ENCODE measurements around the gene DRP2. TPM values are rescaled to one million over a fixed set of nuclear protein-coding genes. Genes with fewer than 3 reads are reported as not detected.

Gene DRP2
- total RNA-seq, 3 donors from 2014 or later (not counting 1 experiment from before 2014, with no cell fraction given), result 0.07 TPM; not detected in 2

DNA sequence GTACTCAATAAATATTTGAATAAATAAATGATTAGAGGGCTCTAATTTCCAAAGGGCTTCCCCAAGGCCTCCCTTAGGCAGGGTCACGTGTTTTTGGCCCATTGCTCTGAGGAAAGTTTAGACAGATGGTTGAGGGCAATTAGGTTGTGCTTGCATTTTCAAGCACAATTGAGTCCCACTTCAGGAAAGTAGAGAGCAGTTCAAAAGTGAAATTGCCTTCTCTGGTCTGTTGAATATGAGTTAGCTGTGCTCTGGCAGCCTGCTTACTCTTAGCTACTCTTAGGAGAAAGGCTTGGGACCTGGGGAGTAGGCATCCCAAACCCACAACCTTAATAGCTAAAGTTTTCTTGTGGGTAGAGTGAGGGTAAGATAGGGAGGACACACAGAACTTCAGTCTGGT lies 9.0 kb upstream of the DRP2 start:
- intact Hi-C loops (cut with micrococcal nuclease), result no loop called here
- no peak overlapping the region for H3K27ac Mint-ChIP-seq
- H3K4me1 Mint-ChIP-seq, result no peaks in the 10 kb centered on the region
- no peaks in the 10 kb centered on the region for H3K36me3 Mint-ChIP-seq
- no peak overlapping the region for H3K4me3 Mint-ChIP-seq
- 100% methylated on average over 1 of the region's 1 CpG for WGBS (ENCODE audit: insufficient coverage)
- Histone ChIP-seq H3K36me3 (ENCODE audit: control insufficient read depth, insufficient read depth, low read length) (no peaks in the 10 kb centered on the region), H3K27ac (ENCODE audit: low read length) (no peak overlapping the region), H3K9me3 (ENCODE audit: control insufficient read depth, insufficient read depth, low read length) (no peaks in the 10 kb centered on the region), H3K4me3 (ENCODE audit: low read length) (no peak overlapping the region), H3K4me1 (ENCODE audit: control insufficient read depth, insufficient read depth, low read length) (no peaks in the 10 kb centered on the region), H3K27me3 (ENCODE audit: control insufficient read depth, insufficient read depth, low read length) (no peaks in the 10 kb centered on the region)
- DNase-seq, result no peak
- TF ChIP-seq, protein P1, sequence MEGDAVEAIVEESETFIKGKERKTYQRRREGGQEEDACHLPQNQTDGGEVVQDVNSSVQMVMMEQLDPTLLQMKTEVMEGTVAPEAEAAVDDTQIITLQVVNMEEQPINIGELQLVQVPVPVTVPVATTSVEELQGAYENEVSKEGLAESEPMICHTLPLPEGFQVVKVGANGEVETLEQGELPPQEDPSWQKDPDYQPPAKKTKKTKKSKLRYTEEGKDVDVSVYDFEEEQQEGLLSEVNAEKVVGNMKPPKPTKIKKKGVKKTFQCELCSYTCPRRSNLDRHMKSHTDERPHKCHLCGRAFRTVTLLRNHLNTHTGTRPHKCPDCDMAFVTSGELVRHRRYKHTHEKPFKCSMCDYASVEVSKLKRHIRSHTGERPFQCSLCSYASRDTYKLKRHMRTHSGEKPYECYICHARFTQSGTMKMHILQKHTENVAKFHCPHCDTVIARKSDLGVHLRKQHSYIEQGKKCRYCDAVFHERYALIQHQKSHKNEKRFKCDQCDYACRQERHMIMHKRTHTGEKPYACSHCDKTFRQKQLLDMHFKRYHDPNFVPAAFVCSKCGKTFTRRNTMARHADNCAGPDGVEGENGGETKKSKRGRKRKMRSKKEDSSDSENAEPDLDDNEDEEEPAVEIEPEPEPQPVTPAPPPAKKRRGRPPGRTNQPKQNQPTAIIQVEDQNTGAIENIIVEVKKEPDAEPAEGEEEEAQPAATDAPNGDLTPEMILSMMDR (IDR thresholded peaks at IDR 0.05), result no peak
- H3K9me3 Mint-ChIP-seq, result no peaks in the 10 kb centered on the region
- ATAC-seq, result no peak
- no peaks in the 10 kb centered on the region for H3K27me3 Mint-ChIP-seq (ENCODE audit: low read depth in 2 of 2)

DNA sequence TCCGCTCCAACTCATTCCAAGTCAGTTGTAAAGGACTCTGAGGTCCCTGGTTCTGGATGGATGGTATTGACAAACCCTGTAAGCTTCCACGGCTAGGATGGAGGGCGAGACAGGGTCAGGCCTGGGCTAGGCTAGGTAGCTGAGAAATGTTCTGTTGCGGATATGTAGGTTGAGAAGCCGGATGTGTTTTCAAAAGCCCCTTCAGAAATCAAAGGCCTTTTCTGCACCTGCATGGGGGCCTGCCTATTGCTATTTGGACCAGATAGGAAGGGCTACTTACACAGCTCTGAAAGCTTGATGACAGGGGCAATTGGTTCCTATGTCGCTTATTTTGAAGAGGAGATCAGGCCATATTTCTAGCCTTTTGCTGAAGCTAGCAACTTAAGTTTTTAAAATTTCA lies 1.9 kb upstream of the DRP2 start:
- no peak overlapping the region for H3K4me3 Mint-ChIP-seq
- H3K4me1 ChIP-seq (ENCODE audit: control insufficient read depth, insufficient read depth, low read length), result no peaks in the 10 kb centered on the region
- no peaks in the 10 kb centered on the region for H3K27me3 ChIP-seq (ENCODE audit: control insufficient read depth, insufficient read depth, low read length)
- H3K9me3 ChIP-seq (ENCODE audit: control insufficient read depth, insufficient read depth, low read length), result no peaks in the 10 kb centered on the region
- no peak for ATAC-seq
- intact Hi-C loops (cut with micrococcal nuclease), result no loop called here
- H3K27ac ChIP-seq (ENCODE audit: low read length), result no peak overlapping the region
- WGBS (ENCODE audit: insufficient coverage), result 96% methylated on average over 4 of the region's 6 CpGs
- peaks cover 2 to 8% of the 10 kb centered on the region in 2 donors for H3K27me3 Mint-ChIP-seq (ENCODE audit: low read depth in 2 of 2)
- TF ChIP-seq, protein P1 (IDR thresholded peaks at IDR 0.05), result no peak
- no peaks in the 10 kb centered on the region for H3K36me3 ChIP-seq (ENCODE audit: control insufficient read depth, insufficient read depth, low read length)
- no peak for DNase-seq
- H3K4me1 Mint-ChIP-seq, result no peaks in the 10 kb centered on the region
- no peak overlapping the region for H3K4me3 ChIP-seq (ENCODE audit: low read length)
- no peak overlapping the region for H3K27ac Mint-ChIP-seq
- no peaks in the 10 kb centered on the region for H3K36me3 Mint-ChIP-seq
- no peaks in the 10 kb centered on the region for H3K9me3 Mint-ChIP-seq

DNA sequence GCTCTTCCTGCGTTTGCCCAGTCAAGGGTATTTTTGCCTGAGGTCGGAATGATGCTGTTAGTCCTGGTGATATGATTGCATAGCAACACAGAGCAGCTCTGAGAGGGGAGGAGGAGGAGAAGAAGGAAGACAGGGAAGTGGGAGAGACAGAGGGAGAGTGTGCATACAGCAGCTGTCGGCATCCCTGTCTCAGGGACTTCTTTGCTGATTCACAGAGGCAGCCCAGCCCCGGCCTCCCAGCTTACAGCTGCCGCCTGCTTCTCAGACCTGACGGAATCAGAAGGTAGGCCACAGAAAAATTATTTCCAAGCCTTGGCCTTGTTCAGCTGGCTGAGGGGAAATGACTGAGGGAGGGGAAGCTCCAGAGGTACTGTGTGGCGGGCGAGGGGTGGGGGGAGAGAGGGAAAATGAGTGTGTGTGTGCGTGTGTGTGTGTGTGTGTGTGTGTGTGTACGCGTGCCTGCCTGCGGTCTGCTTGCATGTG lies 319 bp downstream of the DRP2 start:
- Histone ChIP-seq H3K9me3 (ENCODE audit: control insufficient read depth, insufficient read depth, low read length) (no peaks in the 10 kb centered on the region), H3K27me3 (ENCODE audit: control insufficient read depth, insufficient read depth, low read length) (no peaks in the 10 kb centered on the region), H3K27ac (ENCODE audit: low read length) (no peak overlapping the region), H3K4me1 (ENCODE audit: control insufficient read depth, insufficient read depth, low read length) (no peaks in the 10 kb centered on the region), H3K36me3 (ENCODE audit: control insufficient read depth, insufficient read depth, low read length) (no peaks in the 10 kb centered on the region), H3K4me3 (ENCODE audit: low read length) (no peak overlapping the region)
- Mint-ChIP-seq H3K4me3 (no peak overlapping the region), H3K27ac (no peak overlapping the region), H3K9me3 (no peaks in the 10 kb centered on the region), H3K36me3 (no peaks in the 10 kb centered on the region), H3K4me1 (no peaks in the 10 kb centered on the region), H3K27me3 (ENCODE audit: low read depth in 2 of 2) (peaks cover 2 to 15% of the 10 kb centered on the region in 2 donors)
- TF ChIP-seq, protein P1 (IDR thresholded peaks at IDR 0.05), result no peak
- intact Hi-C loops (cut with micrococcal nuclease), result no loop called here
- 38% methylated on average over 7 of the region's 12 CpGs for WGBS (ENCODE audit: insufficient coverage)
- DNase-seq (peak in 1 of 2 donors; percentile 3), ATAC-seq (no peak)

DNA sequence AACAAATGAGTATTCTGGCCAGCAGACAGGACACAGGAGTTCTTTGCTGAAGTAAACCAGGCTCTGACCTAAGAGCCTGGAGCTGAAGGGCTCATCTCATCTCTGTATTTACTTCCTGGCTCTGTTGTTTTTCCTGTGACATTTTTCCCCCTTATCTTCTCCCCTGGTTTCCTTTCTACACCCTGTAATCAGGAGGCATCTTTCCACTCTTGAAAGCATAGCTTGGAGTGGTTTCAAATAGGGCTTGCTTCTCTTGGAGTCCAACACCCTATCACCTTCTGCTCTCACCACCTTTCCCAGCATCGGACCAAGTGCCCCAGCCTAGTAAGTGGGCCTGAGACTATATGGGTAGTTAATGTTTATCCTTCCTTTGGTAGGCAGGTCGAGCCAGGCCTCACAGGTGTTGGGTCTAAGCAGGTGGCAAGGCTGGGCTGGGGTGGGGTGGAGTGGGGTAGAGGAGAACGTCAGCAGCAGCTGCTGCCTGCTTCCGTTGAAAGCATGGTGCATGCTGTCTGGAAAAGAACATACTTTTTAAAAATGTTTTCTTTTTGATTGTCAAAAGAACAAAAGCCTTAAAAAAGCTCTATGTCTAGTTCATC lies 1.2 kb downstream of the DRP2 start:
- Histone ChIP-seq H3K27me3 (ENCODE audit: control insufficient read depth, insufficient read depth, low read length) (no peaks in the 10 kb centered on the region), H3K4me1 (ENCODE audit: control insufficient read depth, insufficient read depth, low read length) (no peaks in the 10 kb centered on the region), H3K9me3 (ENCODE audit: control insufficient read depth, insufficient read depth, low read length) (no peaks in the 10 kb centered on the region), H3K4me3 (ENCODE audit: low read length) (no peak overlapping the region), H3K27ac (ENCODE audit: low read length) (no peak overlapping the region), H3K36me3 (ENCODE audit: control insufficient read depth, insufficient read depth, low read length) (no peaks in the 10 kb centered on the region)
- H3K4me1 Mint-ChIP-seq, result no peaks in the 10 kb centered on the region
- DNase-seq (no peak), ATAC-seq (no peak)
- no peaks in the 10 kb centered on the region for H3K9me3 Mint-ChIP-seq
- no peaks in the 10 kb centered on the region for H3K36me3 Mint-ChIP-seq
- H3K27ac Mint-ChIP-seq, result no peak overlapping the region
- H3K4me3 Mint-ChIP-seq, result no peak overlapping the region
- intact Hi-C loops (cut with micrococcal nuclease), result no loop called here
- peaks cover 2 to 15% of the 10 kb centered on the region in 2 donors for H3K27me3 Mint-ChIP-seq (ENCODE audit: low read depth in 2 of 2)
- 52% methylated on average over 2 of the region's 4 CpGs for WGBS (ENCODE audit: insufficient coverage)
- TF ChIP-seq, protein P1 (IDR thresholded peaks at IDR 0.05), result no peak
